HCT116 (cell line): Measurements from ENCODE around the gene RASSF3. TPM values are rescaled to one million over a fixed set of nuclear protein-coding genes. Genes with fewer than 3 reads are reported as not detected.
A peak's percentile ranks its signal among the peaks of the same experiment; 100 is the strongest.

Experiments
- ATAC-seq: fragments of 200-7000 bp; cut with Tn5 transposase; 2 replicates; pipeline ENCODE4 v1.9.1; 2020; ENCODE audit warnings: mild to moderate bottlenecking, moderate library complexity
- BruUV-seq: library from RNA; stranded (reverse); fragments of 400-500 nt; replicated peaks from 2 replicates; lab custom pipeline; 2021; lab: Mats Ljungman, UMichigan
- CTCF ChIA-PET: fragments of 300-600 bp; sonication (Branson Sonifier 250); formaldehyde crosslinking; loops from one replicate; lab custom pipeline; 2021; ENCODE audit warnings: antibody characterized with exemption; lab: Charles Lee
- POLR2A ChIA-PET: fragments of 300-600, 350-600 bp; sonication (Branson Sonifier 250); formaldehyde crosslinking; loops from one replicate; lab custom pipeline; 2021; ENCODE audit warnings: antibody characterized with exemption; lab: Charles Lee
- RAD21 ChIA-PET, 2 experiments: fragments of 300-600 bp; sonication (Branson Sonifier 250); formaldehyde crosslinking; loops; one replicate each; lab custom pipeline; 2023; ENCODE audit warnings: low total read pairs in 2 of 2; ENCODE audit not compliant: uncharacterized antibody in 2 of 2, unreplicated experiment in 2 of 2, low non-redundant PET in 1 of 2; lab: Charles Lee
- DNase-seq: peaks from one replicate; pipeline ENCODE4 v3.0.0-alpha.2; 2010; ENCODE audit warnings: low read depth, low spot score
- H2AFZ ChIP-seq: fragments of 200-600 bp; shearing (Covaris generic), sonication (generic); 2 replicates; pipeline ENCODE4 v1.6.1; 2017; ENCODE audit warnings: low read depth, mixed run types, mixed read lengths, antibody characterized with exemption, low read length; ENCODE audit not compliant: poor library complexity, severe bottlenecking
- H3K27ac ChIP-seq: 2 replicates; pipeline ENCODE4 v1.5.1; 2012; ENCODE audit warnings: low read depth, low read length
- H3K27me3 ChIP-seq: fragments of 200-600 bp; sonication (generic); 2 replicates; pipeline ENCODE4 v1.6.1; 2016; ENCODE audit warnings: mixed run types, low read length, mixed read lengths; ENCODE audit not compliant: insufficient read depth
- H3K36me3 ChIP-seq, 2 experiments: fragments of 200-500 bp in 1 of 2; fragments of 200-600 bp in 1 of 2; sonication (Bioruptor generic) in 1 of 2; sonication (generic) in 1 of 2; 2 replicates each; pipeline versions ENCODE4 v1.5.1 to v1.6.1; 2014 to 2016; ENCODE audit warnings: low read length in 2 of 2, inconsistent platforms in 1 of 2, mixed read lengths in 1 of 2, mixed run types in 1 of 2; ENCODE audit not compliant: insufficient read depth in 2 of 2, control insufficient read depth in 1 of 2
- H3K4me1 ChIP-seq, 2 experiments: fragments of 200-600 bp in 1 of 2; sonication (generic) in 1 of 2; 2 replicates each; pipeline versions ENCODE4 v1.5.1 to v1.6.1; 2012 to 2017; ENCODE audit warnings: low read length in 2 of 2, inconsistent platforms in 1 of 2, mild to moderate bottlenecking in 1 of 2, mixed read lengths in 1 of 2, mixed run types in 1 of 2, moderate library complexity in 1 of 2; ENCODE audit not compliant: insufficient read depth in 2 of 2, control insufficient read depth in 1 of 2
- H3K4me2 ChIP-seq: fragments of 200-600 bp; sonication (generic); 2 replicates; pipeline ENCODE4 v1.6.1; 2017; ENCODE audit warnings: mixed run types, low read length, mixed read lengths
- H3K4me3 ChIP-seq, 2 experiments: fragments of 200-600 bp in 1 of 2; sonication (generic) in 1 of 2; replicated peaks in 1 of 2; 2 replicates each; pipeline ENCODE4 v1.5.1; 2011 to 2016; ENCODE audit warnings: low read length in 2 of 2, control low read depth in 1 of 2, low read depth in 1 of 2, mild to moderate bottlenecking in 1 of 2, mixed read lengths in 1 of 2, mixed run types in 1 of 2
- H3K79me2 ChIP-seq: fragments of 200-600 bp; sonication (generic); 2 replicates; pipeline ENCODE4 v1.6.1; 2017; ENCODE audit warnings: mild to moderate bottlenecking, mixed run types, low read length, moderate library complexity, mixed read lengths; ENCODE audit not compliant: insufficient read depth
- H3K9ac ChIP-seq: fragments of 200-600 bp; sonication (generic); 2 replicates; pipeline ENCODE4 v1.6.1; 2016; ENCODE audit warnings: low read length, mixed read lengths
- H3K9me2 ChIP-seq: fragments of 200-600 bp; sonication (generic), shearing (Covaris generic); 2 replicates; pipeline ENCODE4 v1.6.1; 2017; ENCODE audit warnings: mixed run types, mild to moderate bottlenecking, moderate library complexity; ENCODE audit not compliant: insufficient read depth
- H3K9me3 ChIP-seq, 2 experiments: fragments of 200-500 bp in 1 of 2; fragments of 200-600 bp in 1 of 2; sonication (Bioruptor generic) in 1 of 2; sonication (generic) in 1 of 2; 2 replicates each; pipeline ENCODE4 v1.6.1; 2014 to 2017; ENCODE audit warnings: low read length in 2 of 2, mixed read lengths in 2 of 2, inconsistent platforms in 1 of 2, low read depth in 1 of 2, mild to moderate bottlenecking in 1 of 2, mixed run types in 1 of 2, moderate library complexity in 1 of 2; ENCODE audit not compliant: control insufficient read depth in 1 of 2, insufficient read depth in 1 of 2
- H4K20me1 ChIP-seq: fragments of 200-600 bp; sonication (generic), shearing (Covaris generic); 2 replicates; pipeline ENCODE4 v1.6.1; 2017; ENCODE audit warnings: mixed run types, mild to moderate bottlenecking, moderate library complexity; ENCODE audit not compliant: insufficient read depth
- ATF3 ChIP-seq: IDR thresholded peaks from 2 replicates; pipeline ENCODE4 v1.6.1; 2012
- CEBPB ChIP-seq: IDR thresholded peaks from 2 replicates; pipeline ENCODE4 v1.6.1; 2012; ENCODE audit warnings: low read depth
- EZH2 ChIP-seq: fragments of 200-600 bp; sonication (generic); IDR thresholded peaks from 2 replicates; pipeline ENCODE4 v1.6.1; 2017; ENCODE audit warnings: antibody characterized with exemption, mixed run types
- FOSL1 ChIP-seq: IDR thresholded peaks from 2 replicates; pipeline ENCODE4 v1.6.1; 2012; ENCODE audit warnings: low read depth
- JUND ChIP-seq: IDR thresholded peaks from 2 replicates; pipeline ENCODE4 v1.6.1; 2012
- MAX ChIP-seq: IDR thresholded peaks from 2 replicates; pipeline ENCODE4 v1.6.1; 2012
- POLR2AphosphoS5 ChIP-seq: IDR thresholded peaks from 2 replicates; pipeline ENCODE4 v1.6.1; 2011; ENCODE audit warnings: mild to moderate bottlenecking, low read depth, low read length, moderate library complexity
- RAD21 ChIP-seq: IDR thresholded peaks from 2 replicates; pipeline ENCODE4 v1.6.1; 2012; ENCODE audit warnings: low read depth, mild to moderate bottlenecking
- REST ChIP-seq: IDR thresholded peaks from 2 replicates; pipeline ENCODE4 v1.6.1; 2012; ENCODE audit warnings: low read depth
- SIN3A ChIP-seq: IDR thresholded peaks from 2 replicates; pipeline ENCODE4 v1.6.1; 2012; ENCODE audit warnings: low read depth
- YY1 ChIP-seq: IDR thresholded peaks from 2 replicates; pipeline ENCODE4 v1.6.1; 2011; ENCODE audit warnings: low read length, low read depth, moderate library complexity, mild to moderate bottlenecking; ENCODE audit not compliant: insufficient replicate concordance; ENCODE audit errors: extremely low read depth
- ZBTB33 ChIP-seq: IDR thresholded peaks from 2 replicates; pipeline ENCODE4 v1.6.1; 2011; ENCODE audit warnings: mild to moderate bottlenecking, low read length, moderate library complexity; ENCODE audit not compliant: insufficient replicate concordance; ENCODE audit errors: extremely low read depth
- ZFX ChIP-seq: fragments of 450-650 bp; IDR thresholded peaks from 2 replicates; pipeline ENCODE4 v1.6.1; 2017
- ZNF274 ChIP-seq: fragments of 200-500 bp; sonication (Bioruptor generic); IDR thresholded peaks from 2 replicates; pipeline ENCODE4 v1.6.1; 2014; ENCODE audit warnings: mild to moderate bottlenecking, low read depth, low read length, inconsistent platforms
- intact Hi-C: fragments of 100-400 bp; cut with micrococcal nuclease; formaldehyde crosslinking; loops from 2 replicates; pipeline ENCODE4 v1.10.0; 2022
- total RNA-seq: library from RNA; stranded (reverse); gene quantifications from one replicate; pipeline ENCODE4 v1.2.1, GENCODE V29; 2021; ENCODE audit not compliant: unreplicated experiment

Gene RASSF3
- total RNA-seq, 1 experiment from 2014 or later, result 67.1 TPM

- BruUV-seq, result no TSS peak
- H2AFZ ChIP-seq, result no peak overlapping the region
- RAD21 ChIA-PET, result no interaction called here
- H3K27ac ChIP-seq, result no peak overlapping the region
- peaks cover 34 to 38% of the 10 kb centered on the region in 2 experiments for H3K4me1 ChIP-seq
- no peaks in the 10 kb centered on the region for H3K27me3 ChIP-seq
- H3K4me2 ChIP-seq, result no peak overlapping the region
- POLR2A ChIA-PET, result no interaction called here
- H3K4me3 ChIP-seq, result no peak overlapping the region
- no peaks in the 10 kb centered on the region for H3K9me2 ChIP-seq
- CTCF ChIA-PET, result no interaction called here
- no peaks in the 10 kb centered on the region for H3K9me3 ChIP-seq
- no peak for DNase-seq
- peaks cover 1 to 2% of the 10 kb centered on the region in 2 experiments; a peak in 1 of 4 replicates for H3K36me3 ChIP-seq
- intact Hi-C loops, result no loop called here
- TF ChIP-seq CEBPB (no peak), SIN3A (no peak), POLR2AphosphoS5 (no peak), ZFX (no peak), ZBTB33 (no peak), ATF3 (no peak)
- TF ChIP-seq, all 23 proteins: peak for 0
- ATAC-seq, result no peak
- Histone ChIP-seq H3K79me2 (peaks cover 100% of the 10 kb centered on the region), H4K20me1 (no peaks in the 10 kb centered on the region), H3K9ac (no peak overlapping the region)
These were observed 11.1 kb downstream of the RASSF3 start for GRCh38 chr12:64621257-64621942.

- no peak overlapping the region for H3K9ac ChIP-seq
- no peak overlapping the region for H3K4me3 ChIP-seq
- ATAC-seq (no peak), DNase-seq (no peak)
- no peaks in the 10 kb centered on the region for H3K9me3 ChIP-seq
- BruUV-seq, result no TSS peak
- intact Hi-C loops, result no loop called here
- H3K36me3 ChIP-seq, result 0 out of 4 replicates have a peak, but pooled peaks cover 0 to 4% of the 10 kb centered on the region in 2 experiments
- no peaks in the 10 kb centered on the region for H3K9me2 ChIP-seq
- peak overlapping the region; percentile 85 for H3K27ac ChIP-seq
- H3K4me2 ChIP-seq, result peak overlapping the region; percentile 75
- H4K20me1 ChIP-seq, result no peaks in the 10 kb centered on the region
- ChIA-PET CTCF (interaction anchor here (1.5 kb wide), 1 partner anchor 74 kb away, joined by 3 read pairs; no protein-coding TSS in a partner anchor), RAD21 (no interaction called here), POLR2A (no interaction called here)
- H2AFZ ChIP-seq, result no peak overlapping the region
- no peaks in the 10 kb centered on the region for H3K27me3 ChIP-seq
- H3K4me1 ChIP-seq, result peaks cover 30 to 39% of the 10 kb centered on the region in 2 experiments
- peaks cover 100% of the 10 kb centered on the region for H3K79me2 ChIP-seq
- no peak for TF ChIP-seq SIN3A
- no peak for TF ChIP-seq EZH2
- TF ChIP-seq JUND, result no peak
- no peak for TF ChIP-seq ZNF274
- TF ChIP-seq FOSL1, result no peak
- TF ChIP-seq REST, result no peak
- no peak for TF ChIP-seq YY1
- no peak for TF ChIP-seq MAX
- no peak for TF ChIP-seq RAD21
These were observed 13.7 kb downstream of the RASSF3 start for GRCh38 chr12:64624035-64624434.
